ENCODE results near the gene CHN1.
A peak's percentile ranks its signal among the peaks of the same experiment; 100 is the strongest.

CHN1 gene

DNA sequence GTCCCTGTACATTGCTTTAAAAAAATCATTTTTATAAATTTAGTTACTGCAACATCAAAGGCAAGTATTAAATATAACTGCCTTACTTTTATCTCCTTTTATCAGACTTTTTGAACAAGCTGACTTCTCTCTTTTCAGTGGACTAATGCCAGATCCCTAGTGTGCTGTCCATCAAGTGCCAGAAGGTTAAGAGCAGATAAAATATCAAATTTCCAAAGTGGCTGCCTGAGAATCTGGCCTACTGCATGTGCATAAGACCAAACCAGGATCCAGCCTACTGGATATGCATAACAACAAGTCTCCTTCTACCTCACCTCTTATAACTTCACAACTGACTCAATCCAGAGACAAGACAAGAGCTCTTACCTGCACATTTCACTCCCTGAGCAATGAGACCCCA, 181.1 kb downstream of the CHN1 start:
- no peak for DNase-seq

DNA sequence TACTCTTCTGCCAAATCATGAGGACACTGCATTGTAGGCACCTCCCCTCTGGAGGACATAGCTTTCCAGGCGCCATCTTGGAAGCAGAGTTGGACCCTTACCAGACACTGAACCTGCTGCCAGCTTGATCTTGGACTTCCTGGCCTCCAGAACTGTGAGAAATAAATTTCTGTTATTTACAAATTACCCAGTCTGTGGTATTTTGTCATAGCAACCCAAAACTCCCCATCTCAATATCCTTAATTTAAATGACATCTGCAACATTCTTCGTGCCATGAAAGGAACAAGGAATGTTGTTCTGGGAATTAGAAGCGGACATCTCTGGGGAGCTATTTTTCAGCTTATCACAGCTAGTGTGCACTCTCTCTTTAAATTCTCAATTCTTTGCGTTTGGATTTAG, 183.6 kb downstream of the CHN1 start:
- no peak for DNase-seq

DNA sequence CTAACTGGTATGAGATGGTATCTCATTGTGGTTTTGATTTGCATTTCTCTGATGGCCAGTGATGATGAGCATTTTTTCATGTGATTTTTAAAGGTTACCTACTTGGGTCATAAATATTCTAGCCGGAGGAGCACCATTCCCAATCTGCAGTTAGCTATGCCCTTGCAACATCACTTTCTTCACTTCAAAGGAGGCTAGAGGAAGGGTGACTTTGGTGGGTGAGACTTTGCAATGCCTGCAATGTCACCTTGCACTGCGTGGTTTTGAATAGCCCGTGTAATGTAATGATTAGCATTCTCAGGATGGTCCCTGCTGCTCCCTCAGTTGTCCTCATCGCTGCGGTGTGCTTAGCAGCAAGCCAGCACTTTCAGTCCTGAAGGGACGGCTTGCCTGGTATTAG, 184.8 kb downstream of the CHN1 start:
- no peak for DNase-seq

DNA sequence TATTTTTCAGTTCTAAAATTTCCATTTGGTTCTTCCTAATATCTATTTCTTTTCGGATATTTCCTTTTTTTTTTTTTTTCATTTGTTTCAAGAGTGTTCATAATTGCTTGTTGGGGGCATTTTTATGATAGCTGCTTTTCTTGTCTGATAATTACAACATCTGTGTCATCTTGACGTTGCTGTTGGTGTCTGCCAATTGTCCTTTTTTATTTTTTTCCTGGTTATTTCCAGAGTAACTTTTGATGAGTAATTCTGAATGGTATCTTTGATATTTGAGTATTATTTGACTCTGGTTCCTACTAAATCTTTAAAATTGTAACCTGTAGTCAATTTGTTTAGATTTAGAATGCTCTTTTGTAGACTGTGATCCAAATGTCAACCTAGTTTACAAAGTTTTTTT, 189.7 kb downstream of the CHN1 start:
- DNase-seq, result no peak

DNA sequence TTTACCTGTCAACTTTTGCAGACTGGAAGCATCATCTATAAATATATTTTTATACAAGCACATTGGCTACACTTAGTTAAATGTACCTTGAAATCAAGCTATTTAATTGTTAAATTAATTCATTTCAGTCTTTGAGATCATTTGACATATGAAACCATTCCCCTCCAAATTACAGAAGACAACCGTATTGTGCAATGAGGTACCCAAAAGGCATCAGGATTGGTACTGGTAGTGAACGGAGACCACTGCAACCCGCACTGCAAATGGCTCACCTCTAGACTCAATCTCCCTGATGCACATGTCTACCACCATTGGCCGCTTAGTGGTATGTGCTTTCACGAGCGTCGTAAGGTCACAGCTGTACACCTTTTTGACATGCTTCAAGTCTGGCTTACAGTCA, 193.1 kb downstream of the CHN1 start:
- DNase-seq, result no peak

DNA sequence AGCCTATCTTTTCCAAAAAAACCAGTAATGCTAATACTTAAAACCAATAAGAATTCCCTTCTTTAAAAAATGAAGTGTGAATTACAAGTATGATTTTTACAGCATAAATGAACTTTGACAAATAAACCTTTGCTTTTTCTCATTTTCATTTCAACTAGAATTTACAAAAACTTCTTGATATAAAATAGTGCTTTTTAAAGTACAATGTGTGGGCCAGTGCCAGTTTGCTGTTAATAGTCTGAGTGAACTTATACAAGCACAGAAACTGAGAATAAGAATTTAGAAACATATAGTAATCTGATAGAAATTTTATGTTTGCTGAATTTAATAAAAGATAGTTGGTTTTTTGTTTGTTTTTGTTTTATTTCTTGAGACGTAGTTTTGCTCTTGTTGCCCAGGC, 197.2 kb downstream of the CHN1 start:
- no peak for DNase-seq

DNA sequence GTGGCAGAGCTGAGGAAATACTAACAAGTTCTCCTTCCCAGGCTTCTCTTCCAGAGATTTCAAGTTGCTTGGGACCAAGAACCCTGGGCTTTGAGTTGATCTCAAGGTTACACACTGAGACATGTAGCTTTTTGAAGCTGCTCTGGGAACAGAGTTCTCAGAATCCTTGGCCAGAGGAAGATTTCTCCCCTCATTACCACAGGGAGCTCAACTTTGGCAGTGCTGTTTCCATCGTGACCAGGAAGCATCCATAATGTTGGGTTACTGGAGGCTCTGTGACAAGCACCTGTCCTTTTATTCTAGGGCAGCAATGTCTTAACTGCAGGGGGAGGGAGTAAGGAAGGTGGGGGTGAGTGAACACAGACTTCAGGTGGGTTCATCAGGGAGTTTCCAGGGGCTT, 199.4 kb downstream of the CHN1 start:
- no peak for DNase-seq

DNA sequence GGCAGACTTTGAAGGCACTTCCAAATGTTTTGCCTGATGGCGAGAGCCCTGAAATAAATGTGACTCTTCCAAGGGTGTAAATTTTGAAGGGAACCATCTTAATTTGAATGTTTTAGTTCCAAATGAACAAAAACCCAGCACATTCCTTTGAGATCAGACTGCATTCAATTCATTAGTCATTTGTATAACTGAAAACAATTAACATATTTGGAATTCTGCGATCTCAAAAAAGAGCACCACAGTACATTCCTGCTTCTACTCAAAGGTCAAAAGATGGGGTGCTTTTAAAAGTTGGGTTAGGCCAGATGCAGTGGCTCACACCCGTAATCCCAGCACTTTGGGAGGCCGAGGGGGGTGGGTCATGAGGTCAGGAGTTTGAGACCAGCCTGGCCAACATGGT, 202.7 kb downstream of the CHN1 start:
- no peak for DNase-seq

DNA sequence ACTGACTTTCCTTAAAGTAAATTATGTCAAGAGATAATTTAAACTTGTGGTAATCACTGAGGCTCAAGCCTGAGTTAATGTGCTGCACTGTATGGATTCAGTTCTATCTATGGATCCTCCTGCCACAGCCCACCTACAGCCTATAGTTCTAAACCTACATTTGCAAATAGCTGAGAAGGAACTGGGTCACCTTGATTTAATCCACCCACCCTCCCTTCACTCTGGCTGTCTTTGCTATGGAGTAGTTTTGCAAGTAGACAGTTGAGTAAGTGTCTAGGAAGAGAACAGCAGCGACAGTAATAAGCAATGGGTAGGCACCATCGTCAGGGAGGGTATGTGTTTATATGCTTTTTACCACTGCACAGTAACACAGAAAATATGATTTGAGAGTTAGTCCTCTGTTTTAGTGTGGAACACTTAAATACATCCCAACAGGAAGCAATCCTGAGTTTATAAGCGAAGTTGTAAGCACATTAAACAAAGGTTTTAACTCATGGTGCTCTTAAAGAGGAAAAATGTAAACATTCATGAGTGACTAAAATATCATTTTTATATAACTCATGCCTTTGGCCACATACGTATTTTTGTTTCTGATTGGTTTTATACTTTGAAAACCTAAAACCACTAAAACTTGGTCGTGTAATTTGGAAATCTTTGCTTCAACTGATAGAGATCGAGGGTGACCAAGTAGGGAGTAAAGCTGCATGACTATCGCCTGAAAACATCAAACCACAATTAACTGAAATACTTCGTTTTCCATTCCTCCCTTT, 204.6 kb downstream of the CHN1 start:
- DNase-seq, result no peak

DNA sequence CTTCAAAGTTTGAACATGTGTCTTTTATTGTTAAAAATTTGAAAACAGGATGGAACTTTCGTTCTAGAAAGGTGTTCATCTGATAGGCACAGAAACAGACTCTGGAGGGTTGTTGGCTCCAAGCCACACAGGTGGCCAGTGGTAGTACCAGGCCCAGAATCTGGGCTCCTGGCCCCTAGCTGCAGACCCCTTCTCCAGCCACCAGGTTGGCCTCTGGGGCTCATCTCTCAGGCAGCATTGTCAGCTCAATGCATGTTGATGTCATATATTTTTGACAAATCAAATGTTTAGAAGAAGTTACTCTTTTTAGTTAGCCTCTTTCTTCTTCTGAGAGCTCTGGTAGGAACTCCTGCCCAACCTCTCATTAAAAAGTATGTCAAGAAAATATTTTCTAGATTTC, 206.4 kb downstream of the CHN1 start:
- no peak for DNase-seq

DNA sequence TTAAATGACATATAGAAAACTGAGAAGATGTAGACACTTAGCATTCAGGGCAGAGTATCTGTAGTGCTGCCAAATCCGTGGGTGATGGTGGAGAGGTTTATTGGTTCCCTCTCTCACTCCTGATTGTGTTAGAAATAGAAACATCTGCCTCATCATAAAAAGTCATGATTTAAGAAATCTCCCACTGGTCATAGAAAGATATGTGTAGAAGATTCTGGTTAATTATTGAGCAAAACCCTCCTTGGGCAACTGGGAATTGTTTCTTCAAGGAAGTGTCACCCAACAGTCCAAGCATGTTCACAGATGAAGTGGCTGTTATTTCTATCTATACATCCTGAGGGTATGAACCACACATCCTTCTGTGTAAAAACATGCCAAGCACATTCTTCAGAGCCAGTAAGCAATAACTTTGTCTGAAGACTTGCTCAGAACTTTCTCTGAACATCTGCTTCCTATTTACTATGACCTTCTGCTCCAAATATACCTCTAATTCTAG, 207.4 kb downstream of the CHN1 start:
- DNase-seq, result peak; percentile 15 to 81 (median 62)

DNA sequence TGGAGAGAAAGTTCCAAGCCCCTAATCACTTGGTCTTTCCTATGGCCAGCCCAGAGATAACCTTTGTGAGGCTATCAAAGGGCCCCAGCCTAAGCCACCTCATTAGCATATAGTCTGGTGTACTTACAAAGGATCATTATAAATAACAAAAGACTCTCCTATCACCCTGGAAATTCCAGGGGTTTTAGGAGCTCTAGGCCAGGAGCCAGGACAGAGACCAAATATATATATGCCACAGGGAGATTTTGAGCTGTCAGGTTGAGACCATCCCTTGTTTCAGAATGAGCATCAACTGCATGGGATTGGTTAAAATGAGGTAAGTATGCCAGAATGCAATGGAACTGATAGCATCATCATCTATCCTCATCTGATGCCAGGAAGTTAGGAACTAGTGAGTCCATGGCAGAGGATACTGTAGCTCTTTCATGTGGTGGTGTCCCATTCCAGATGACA, 208.8 kb downstream of the CHN1 start:
- DNase-seq, result no peak

DNA sequence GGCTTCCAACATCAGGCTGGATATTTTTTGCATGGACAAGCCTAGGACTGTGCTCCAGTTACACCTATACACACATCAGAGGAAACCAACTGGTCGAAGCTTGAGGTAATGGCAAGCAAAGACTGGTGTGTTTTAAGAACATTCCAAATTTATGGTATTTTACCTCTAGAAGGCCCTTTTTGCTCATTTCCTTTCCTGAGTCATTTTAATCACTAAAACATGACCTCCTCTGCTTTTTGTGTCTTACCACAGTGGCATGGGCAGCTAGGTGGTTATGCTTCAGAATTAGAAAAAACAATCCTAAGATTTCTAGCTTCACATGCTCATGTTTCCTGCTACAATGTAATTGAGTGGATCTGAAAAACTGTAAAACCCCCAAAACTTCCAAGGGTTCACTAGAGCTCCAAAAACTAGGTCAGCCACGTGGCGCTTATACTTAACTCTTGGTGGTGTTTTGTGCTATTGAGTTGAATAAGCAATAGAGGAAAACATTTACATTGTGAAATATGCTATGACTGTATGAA, 210.3 kb downstream of the CHN1 start:
- DNase-seq, result peak; percentile 18 to 67 (median 39)

DNA sequence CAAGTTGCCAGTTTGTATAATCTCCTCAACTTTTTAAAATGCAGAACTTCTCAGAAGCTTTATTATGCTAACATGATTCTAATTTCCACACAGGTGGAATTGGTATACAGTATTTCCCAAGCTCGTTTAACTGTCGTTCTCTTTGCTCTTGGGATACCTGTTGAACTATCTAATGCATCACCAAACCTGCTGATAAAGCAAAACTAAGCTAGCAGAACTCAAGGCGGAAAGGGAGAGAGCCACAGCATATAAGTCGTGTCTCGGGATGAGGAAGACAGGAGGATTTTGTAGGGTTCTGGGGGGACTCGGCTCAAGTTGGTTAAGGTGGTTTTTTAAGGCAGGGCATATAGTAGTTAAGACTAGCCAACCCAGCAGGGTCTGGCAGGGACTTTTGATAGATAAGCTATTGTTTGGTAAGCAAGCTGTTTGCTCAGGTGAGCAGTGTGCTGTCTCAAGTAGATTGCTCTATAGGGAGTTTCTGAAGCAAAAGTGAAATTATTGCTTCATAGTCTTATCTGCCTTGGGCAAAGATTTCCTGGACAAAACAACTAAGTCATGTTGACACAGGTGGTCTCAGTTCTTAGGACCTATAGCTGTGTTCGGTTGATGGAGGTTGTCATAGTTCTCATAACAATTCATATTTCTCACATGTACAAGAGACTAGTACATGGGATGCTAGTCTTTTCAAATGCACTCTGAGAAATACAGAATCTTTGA, 212.7 kb downstream of the CHN1 start:
- no peak for DNase-seq

DNA sequence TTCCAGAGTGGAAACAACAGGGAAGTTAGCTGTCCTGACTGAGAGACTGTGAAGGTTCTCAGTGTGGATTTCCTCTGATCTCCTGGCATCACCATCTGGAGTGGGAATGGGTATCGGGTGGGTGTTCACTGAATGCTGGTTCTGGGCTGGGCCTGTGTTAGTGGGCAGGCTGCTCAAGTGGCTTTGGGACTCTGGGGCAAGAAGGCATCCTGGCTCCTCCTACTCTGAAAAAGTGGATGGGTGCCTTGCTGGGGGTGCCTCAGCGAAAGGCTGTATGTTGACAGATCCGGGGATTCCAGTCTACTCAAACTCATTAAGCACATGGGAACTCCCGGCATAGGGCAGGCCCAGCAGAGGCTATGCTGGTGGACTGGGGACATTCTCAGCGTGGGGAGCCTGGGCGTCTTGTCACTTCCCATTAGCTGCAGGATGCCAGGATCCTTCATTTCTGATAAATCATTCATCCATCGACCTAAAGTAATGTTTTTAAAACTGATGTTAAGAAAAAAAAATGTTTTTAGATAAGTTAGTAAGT, 213.4 kb downstream of the CHN1 start:
- peak; percentile 44 to 78 (median 70) for DNase-seq

DNA sequence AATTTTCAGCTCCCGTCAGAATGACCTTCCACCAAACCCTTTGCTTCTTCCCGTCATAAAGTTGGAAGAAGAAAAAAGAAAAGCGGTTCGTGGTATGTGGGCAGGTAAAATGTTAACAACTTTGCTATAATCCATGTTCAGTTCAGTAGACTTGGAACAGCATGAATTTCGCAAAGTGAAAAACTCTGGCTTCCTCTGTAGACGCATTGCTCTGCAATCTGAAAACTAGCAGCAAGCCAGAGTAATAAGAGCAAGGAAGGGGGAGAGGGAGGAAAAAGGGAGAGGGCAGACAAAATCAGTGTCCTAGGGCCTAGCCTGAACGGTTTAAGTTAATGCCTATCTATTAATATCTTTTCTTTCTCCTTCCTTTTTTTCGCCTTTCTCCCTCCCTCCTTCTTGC, 214.2 kb downstream of the CHN1 start:
- no peak for DNase-seq

DNA sequence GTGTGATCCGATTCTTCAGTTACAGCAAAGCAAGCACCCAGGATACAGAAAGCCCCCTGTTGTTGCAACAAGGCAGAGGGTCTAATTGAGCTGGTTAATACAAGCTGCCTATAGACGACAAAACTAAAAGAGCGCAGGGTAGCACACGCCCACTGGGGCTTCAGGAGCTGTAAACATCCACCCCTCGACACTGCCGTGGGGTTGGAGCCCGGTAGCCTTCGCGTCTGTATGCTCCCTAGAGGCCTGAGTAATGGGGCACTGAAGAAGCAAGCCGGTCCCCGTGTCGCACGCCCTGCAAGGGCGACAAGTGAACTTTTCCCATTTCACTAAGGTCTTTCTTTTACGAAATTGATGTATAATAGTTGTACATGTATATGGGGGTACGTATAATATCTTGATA, 216.2 kb downstream of the CHN1 start:
- DNase-seq, result no peak

DNA sequence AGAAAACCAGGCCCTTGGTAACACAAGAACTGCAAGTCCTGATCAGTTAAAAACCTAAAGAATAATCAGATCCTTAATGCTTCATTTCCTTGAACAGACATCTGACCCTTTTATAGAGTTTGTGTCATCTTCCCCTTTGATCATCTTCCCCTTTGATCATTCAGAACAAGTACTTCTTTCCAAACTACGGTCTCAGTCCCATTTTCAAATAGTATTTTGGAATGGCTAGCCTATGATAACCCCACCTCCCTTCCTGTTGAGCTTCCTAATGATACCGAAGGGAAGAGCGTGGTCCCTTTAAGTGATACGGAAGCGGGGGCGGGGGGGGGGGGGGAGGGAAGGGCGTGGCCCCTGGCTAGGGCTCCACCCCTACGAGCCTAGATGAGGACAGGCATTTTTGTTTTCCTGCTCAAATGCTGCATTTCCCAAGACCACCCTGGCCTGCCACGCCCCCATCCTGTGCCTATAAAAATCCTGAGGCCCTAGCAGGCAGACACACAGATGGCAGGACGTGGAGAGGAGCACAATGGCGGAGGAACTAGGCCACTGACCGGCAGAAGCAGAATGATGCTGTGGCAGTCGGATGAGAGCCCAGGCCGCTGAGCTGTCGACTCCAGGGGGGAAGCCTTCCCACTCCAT, 216.8 kb downstream of the CHN1 start:
- DNase-seq, result no peak

DNA sequence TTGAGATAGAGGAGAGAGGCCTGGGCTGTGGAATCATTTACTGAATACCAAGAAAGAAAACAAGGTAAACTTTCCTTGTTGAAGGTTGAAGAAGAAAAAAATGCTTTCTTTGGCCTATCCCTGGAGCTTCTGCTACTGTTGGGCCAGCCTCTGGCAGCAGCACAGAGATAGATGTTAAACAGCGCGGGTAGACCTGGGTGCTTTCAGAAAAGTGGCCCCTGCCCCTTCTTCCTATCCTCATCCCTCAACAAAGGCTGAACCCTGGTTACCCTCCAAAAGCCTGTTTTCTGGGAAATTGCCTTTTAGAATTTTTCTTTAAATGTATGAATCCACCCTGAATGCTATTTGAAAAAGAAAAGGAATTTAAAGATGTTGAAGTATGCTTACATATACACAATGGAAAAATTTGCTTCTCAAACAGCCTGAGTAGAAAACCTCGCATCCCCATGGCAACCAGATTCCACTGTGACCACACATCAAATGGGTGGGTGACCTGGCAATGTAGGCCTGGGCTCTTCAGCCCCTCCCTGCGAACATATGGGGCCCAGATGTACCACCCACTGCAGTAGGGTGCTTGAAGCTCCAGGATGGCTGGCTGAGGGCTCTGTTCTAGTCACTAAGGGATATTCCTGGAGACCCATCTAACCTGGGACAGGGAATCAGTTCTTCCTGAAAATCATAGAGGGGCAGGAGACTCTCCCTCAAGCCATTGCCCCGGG, 217.5 kb downstream of the CHN1 start:
- DNase-seq, result no peak

DNA sequence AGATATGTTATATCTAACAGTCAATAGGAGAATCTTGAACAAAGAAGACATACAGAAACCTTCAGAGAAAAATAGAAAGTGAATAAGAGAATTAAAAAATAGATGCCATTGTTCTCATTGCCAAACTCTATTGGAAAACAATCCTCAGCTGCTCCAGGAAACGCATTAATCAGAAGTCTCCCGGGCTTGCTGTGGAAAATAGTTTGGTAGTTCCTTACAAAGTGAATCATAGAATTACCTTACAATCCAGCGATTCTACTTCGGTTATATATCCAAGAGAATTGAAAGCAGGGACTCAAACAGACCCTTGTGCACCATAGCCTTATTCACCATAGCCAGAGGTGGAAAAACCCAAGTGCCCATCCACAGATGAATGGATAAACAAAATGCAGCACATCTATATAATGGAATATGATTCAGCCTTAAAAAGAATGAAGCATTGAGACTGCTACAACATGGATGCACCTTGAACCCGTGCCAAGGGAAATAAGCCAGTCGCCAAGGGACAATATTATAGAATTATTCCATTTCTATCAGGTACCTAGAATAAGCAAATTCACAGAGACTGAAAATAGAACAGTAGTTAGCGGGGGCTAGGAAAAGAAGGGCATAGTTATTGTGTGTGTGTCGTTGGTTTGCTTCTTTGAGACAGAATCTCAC, 219.0 kb downstream of the CHN1 start:
- no peak for DNase-seq

DNA sequence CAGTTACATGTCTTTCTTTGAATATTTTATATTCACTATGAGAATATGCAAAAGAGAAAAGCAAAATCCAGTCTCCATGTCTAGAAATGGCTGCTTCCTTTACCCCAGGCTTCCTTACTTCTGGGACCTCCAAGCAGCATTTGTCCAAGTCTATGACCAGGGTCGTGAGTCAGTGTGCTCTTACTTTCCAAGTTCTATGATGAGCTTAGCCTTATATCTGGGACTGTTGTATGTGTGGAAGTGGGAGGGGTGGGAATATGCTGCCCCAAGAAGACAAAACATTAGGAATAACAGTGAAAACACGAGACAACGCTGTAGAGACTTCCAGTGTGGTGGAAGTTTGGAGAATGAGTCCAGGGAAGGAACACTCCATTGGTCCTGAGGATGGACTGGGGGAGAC, 219.7 kb downstream of the CHN1 start:
- no peak for DNase-seq

DNA sequence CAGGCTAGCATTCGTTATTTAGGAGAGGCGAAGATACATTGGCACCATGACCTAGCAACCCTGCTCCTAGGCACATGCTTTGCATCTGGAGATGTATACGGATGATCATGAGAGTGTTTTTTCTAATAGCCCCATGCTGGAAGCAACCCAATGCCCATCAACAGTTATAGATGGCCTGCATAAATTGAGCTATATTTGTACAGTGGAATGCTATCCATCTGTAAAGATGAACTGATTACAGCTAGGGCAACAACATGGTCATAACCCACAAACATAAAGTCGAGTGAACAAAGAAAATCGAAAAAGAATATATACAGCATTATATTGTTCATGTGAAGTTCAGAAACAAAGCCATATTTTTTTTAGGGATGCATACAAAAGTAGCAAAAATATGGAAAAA, 220.3 kb downstream of the CHN1 start:
- no peak for DNase-seq

All from suppressor macrophage treated with lipopolysaccharide for 1 hour (primary cell).